ENCODE measurements around the gene ING4.

DNA sequence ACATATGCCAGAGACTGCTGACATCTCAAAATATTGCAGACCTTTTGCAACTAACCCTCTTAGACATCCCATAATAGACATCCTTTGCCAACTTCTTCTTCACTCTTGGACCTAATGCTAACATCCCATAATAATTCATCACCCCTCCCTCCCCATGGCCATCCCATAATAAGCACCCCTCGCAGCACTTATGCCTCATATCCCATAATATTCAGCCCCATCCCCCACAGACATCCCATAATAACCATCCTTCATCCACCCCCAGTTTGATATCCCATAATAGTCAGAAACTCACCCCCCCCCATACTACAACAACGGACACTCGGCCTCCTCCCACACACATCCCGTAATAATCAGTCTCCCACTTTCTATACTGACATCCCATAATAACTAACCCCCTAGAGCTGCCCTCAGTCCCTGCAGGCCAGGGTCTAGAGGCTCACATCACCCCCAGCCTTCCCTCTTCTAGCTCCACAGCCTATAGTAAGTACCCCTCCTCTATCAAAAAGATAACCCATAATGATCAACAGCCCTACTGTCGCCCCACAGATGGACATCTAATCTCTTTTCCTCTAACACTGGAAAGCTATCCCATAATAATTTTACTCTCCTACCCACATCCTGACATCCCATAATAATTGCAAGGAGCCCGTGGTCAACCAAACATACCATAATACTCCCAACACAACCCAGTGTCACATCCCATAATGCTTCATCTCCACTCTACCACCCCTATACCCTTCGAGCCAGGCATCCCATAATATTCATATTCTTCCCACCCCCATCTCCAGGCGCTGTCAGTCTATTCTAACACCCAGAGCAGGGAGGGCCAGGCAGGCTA lies 54.9 kb downstream of the ING4 start:
- TF ChIP-seq, protein P1, sequence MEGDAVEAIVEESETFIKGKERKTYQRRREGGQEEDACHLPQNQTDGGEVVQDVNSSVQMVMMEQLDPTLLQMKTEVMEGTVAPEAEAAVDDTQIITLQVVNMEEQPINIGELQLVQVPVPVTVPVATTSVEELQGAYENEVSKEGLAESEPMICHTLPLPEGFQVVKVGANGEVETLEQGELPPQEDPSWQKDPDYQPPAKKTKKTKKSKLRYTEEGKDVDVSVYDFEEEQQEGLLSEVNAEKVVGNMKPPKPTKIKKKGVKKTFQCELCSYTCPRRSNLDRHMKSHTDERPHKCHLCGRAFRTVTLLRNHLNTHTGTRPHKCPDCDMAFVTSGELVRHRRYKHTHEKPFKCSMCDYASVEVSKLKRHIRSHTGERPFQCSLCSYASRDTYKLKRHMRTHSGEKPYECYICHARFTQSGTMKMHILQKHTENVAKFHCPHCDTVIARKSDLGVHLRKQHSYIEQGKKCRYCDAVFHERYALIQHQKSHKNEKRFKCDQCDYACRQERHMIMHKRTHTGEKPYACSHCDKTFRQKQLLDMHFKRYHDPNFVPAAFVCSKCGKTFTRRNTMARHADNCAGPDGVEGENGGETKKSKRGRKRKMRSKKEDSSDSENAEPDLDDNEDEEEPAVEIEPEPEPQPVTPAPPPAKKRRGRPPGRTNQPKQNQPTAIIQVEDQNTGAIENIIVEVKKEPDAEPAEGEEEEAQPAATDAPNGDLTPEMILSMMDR (IDR thresholded peaks at IDR 0.05), result no peak
- TF ChIP-seq EZH2 (IDR thresholded peaks at IDR 0.05), result no peak

Measured in neural progenitor cell (in vitro differentiated cells).